ENCODE results near the gene FOXRED2.

DNA sequence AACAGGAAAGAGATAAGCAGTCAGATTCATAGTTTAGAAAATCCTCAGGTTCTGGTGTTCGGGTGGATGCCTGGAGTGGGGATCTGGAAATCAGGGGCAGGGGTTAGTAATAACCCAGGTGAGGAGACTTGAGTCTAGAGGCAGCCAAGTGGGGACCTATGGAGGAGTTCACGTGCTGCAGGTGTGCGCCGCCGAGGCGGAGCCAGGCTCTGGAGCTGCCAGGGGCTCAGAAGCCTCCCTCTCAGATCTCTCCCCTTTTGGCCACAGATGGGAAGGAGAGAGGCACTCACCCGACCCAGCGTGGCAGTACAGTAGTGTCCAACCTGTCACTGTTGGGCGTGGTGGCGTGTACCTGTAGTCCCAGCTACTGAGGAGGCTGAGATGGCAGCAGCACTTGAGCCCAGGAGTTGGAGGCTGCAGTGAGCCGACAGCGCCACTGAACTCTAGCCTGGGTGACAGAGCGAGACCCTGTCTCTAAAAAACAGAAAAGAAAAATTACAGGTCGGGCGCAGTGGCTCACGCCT lies 52.9 kb downstream of the FOXRED2 start:
- TF ChIP-seq ZNF274 (IDR thresholded peaks at IDR 0.05; ENCODE audit: low read depth, low read length) (no peak), YY1 (IDR thresholded peaks at IDR 0.05; ENCODE audit: insufficient read depth, insufficient read length) (no peak), SUZ12 (IDR thresholded peaks at IDR 0.05; ENCODE audit: extremely low read depth, insufficient read depth, insufficient read length) (no peak)

Measured in NT2/D1 (cell line).